Stimulated activated CD4-positive, alpha-beta T cell treated with anti-CD3 and anti-CD28 coated beads, TNF-alpha, amount 100 ng/mL, for 1 hour (primary cell): ENCODE measurements around the gene LSR.

Experiments
- DNase-seq, 3 donors: peaks; one replicate each; pipeline ENCODE4 v3.0.0-alpha.2; 2020; ENCODE audit warnings: low read depth in 3 of 3, low spot score in 1 of 3

Gene LSR

GRCh38 chr19:35265900-35266519, 17.2 kb downstream of the LSR start:
- no peak for DNase-seq

- DNase-seq: no peak
Measured at GRCh38 chr19:35266520-35267352, 17.9 kb downstream of the LSR start.

GRCh38 chr19:35267353-35267817, 18.6 kb downstream of the LSR start:
- DNase-seq: peak in 1 of 3 donors; percentile 48

- DNase-seq: peak in 2 of 3 donors; percentile 60 to 65
Measured at GRCh38 chr19:35267818-35268535, 19.2 kb downstream of the LSR start.

GRCh38 chr19:35268536-35269437, 20.0 kb downstream of the LSR start, which contains the start of gene USF2:
Gene USF2, plus strand, starts transcription at chr19:35268962. Its CDS starts 140 bp downstream, at chr19:35269102.
- DNase-seq: peak in 1 of 3 donors; percentile 41

DNA sequence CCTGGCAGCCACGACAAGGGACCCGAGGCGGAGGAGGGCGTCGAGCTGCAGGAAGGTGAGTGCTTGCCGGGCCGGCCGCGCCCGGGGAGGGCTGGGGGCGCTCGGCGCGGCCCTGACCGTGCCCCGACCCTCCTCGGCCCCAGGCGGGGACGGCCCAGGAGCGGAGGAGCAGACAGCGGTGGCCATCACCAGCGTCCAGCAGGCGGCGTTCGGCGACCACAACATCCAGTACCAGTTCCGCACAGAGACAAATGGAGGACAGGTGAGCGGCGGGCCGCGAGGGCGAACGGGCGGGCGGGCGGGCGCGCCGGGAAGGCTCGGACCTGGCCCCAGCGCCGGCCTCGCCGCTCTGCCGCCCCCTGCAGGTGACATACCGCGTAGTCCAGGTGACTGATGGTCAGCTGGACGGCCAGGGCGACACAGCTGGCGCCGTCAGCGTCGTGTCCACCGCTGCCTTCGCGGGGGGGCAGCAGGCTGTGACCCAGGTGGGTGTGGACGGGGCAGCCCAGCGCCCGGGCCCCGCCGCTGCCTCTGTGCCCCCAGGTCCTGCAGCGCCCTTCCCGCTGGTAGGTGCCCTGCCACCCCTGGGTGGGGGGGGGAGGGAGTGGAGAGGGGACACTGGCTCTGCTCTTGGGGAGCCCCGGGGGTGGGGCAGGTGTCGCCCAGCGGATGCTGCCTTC, 20.8 kb downstream of the LSR start:
- peak in 2 of 3 donors; percentile 53 to 58 for DNase-seq

- DNase-seq: no peak
Measured at GRCh38 chr19:35270381-35270811, 21.6 kb downstream of the LSR start.

DNA sequence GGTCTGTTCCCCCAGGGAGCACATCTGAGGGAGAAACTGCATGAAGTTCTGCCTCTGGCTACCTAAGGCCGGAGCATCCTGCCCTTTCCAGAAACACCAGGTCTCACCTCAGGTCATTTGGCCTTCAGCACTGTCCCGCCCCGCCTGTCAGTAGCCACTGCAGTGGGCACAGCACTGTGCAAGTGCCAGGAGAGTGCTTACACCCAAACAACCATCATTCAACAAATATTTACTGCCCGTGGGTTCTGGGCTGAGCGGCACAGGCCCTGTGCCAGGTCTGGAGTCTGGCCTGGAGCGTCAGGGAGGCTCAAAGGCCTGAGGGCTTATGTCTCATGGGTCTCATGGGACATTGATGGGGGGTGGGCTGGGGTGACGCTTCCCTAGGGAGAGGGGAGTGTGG, 22.7 kb downstream of the LSR start:
- no peak for DNase-seq

DNA sequence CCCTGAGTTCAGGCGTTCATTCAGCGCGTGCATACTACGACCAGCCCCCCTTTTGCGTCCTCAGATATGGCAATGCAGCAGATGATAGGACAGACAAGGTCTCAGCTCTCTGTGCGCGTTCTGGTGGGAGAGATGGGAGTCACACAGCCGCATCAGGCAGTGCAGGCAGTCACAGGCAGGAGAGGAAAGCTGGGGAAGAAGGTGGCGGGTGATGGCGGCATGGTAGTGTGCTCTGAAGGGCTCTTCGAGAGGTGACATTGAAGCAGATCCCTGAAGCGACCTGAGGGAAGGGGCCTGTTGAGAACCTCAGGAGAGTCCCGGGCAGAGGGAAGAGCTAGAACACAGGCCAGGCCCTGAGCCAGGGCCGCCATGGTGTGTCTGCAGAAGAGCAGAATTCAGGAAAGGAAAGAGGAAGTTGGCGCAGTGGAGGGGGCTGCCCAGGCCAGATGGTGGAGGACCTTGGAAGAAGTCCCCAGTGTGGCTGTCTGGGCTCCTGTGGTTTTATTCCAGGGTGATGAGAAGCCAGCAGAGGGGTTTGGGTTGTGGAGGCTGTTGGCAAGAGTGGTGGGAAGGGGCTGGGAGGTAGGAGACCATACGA, 23.4 kb downstream of the LSR start:
- no peak for DNase-seq

- no peak for DNase-seq
Measured at GRCh38 chr19:35272954-35273649, 24.3 kb downstream of the LSR start.

DNA sequence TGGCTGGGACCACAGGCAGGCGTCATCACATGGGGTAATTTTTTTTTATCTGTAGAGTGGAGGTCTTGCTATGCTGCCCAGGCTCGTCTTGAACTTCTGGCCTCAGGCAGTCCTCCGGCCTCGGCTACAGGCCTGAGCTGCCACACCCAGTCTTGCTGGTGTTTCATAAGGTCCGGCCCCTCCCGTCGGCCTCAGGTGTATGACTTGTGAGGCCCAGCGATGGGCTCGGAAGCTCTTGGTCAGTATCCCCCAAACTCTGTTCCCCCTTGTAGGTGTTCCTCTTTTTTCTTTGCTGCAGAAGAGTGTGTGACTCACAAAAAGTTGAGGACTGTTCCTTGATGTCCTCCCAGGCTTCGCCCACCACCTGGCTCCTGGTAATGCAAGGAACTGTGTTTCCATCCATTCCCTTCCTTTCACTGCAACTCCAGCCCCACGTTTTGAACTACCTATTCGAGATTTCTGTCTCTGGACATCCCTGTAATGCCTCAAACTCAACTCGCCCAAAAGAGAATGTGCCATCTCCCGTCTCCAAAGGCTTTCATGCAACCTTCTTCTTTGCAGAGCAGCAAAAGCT, 25.0 kb downstream of the LSR start:
- no peak for DNase-seq

GRCh38 chr19:35274323-35274722, 25.5 kb downstream of the LSR start:
- no peak for DNase-seq

DNA sequence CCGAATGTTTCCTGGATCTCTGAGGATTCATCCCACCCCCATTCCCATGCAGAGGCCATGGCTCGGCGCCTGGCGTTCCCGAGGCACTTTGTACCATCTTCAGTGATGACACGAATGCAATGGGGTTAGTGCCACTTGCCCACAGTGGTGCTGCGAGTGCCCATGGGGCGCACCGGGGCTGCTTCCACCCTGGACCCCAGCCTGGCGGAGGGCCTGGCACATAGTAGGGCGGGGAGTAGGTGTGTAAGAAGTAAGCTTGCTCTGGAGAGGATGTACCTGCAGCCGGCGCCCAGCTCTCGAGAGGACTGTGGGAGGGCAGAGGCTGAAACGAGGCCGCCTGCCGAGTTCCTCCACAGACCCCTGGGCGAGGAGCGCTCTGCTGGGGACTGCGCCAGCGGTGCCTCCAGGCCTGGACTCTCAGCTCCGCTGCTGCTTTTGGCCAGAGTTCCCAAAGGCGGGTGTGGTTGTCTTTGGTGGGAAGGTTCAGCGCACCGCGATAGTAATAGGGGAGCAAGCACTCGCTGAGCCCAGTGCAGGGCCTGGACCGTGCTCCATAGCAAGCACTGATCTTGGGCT, 28.0 kb downstream of the LSR start:
- DNase-seq: no peak

DNA sequence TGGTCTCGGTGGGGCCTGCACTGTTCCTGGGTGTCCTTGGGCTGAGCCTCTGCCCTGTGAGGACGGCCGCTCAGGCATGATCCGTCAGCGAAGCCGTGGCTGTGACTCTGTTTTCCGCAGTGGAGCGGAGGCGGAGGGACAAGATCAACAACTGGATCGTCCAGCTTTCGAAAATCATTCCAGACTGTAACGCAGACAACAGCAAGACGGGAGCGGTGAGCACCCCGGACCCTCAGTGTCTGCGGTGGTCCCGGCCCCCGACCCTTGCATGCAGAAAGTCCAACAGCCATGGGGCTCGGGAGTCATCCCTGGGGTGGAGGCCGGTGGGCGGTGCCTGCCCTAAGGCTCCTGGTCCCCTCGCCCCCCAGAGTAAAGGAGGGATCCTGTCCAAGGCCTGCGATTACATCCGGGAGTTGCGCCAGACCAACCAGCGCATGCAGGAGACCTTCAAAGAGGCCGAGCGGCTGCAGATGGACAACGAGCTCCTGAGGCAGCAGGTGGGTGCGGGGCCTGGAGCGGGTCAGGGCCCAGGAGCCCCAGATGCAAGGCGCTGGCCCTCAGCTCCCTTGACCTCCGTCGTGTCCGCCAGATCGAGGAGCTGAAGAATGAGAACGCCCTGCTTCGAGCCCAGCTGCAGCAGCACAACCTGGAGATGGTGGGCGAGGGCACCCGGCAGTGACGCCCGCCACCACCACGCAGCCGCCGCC, 29.9 kb downstream of the LSR start:
- no peak for DNase-seq

GRCh38 chr19:35279374-35279773, 30.6 kb downstream of the LSR start:
- no peak for DNase-seq

DNA sequence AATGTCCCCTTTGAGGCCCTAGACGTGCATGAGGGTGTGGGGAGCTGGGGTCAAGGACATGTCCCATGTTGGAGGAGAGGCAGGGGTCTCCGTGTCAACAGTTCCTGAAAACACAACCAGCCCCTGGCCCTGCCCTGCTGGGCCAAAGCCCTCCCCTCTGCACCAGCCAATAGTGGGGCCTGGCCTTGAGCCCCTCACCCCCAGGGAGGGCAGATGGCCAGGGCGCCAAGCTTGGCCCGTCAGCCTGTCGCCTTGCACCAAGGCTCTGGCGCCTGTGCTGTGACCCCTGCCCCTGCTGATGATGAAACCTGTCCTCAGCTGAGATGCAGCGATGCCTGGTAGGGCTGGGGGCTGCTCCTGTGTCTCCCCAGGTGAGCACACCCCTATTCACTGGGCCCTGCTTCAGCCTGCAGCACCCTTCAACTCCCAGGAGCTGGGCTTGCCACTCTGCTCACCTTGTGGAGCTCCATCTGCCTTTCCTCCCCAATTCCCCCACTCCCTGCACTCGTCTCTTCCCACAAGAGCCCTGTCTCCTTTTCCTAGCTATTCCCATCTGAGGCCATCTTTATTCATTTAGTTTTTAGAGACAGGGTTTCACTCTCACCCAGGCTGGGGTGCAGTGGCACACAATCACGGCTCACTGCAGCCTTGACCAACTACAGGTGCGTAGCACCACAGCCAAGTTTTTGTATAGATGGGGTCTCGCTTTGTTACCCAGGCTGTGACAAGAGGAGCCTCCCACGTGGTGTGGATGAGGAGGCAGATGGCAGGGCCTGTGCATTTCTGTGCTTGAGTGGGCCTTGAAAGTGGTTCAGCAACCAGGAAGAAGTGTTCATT, 31.4 kb downstream of the LSR start:
- DNase-seq: no peak

DNA sequence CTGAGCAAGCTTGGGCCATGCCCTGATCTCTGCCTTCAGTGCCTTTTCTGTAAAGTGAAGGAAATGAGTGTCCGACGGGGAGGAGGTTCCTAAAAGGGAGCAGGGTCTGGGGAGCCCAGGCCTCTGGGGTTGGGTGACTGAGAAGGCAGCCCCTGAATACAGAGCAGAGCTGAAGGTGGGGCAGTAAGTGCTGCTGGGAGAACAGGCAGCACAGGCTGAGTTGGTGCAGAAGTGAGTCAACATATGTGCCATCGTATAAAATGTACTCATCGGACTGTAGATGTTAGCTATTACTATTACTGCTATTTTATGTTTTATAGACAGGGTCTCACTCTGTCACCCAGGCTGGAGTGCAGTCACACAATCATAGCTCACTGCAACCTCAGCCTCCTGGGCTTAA, 32.5 kb downstream of the LSR start:
- DNase-seq: no peak
